GM23338 (cell line): ENCODE measurements around the gene NDRG3.

Experiments used
- CREB1 ChIP-seq: fragments of 250-450 bp; sonication (Bioruptor Pico); IDR thresholded peaks from 2 replicates; pipeline ENCODE4 v1.5.0; 2020; ENCODE audit warnings: low read depth, mild to moderate bottlenecking, moderate library complexity
- CTCF ChIP-seq, 2 experiments: fragments of 200-600 bp in 1 of 2; sonication (generic) in 1 of 2; conservative IDR thresholded peaks; 2 replicates each; pipeline versions ENCODE4 v1.5.1 to v1.6.1; 2016 to 2017; ENCODE audit warnings: antibody characterized with exemption in 2 of 2, low read depth in 2 of 2, mild to moderate bottlenecking in 2 of 2, moderate library complexity in 1 of 2
- EZH2phosphoT487 ChIP-seq: fragments of 200-600 bp; sonication (generic); IDR thresholded peaks from one replicate; pipeline ENCODE4 v1.8.1; 2018; ENCODE audit warnings: antibody characterized with exemption; ENCODE audit not compliant: unreplicated experiment

GRCh38 chr20:36712775-36713174, 33.1 kb downstream of the NDRG3 start:
- TF ChIP-seq CTCF (conservative IDR thresholded peaks at IDR 0.05; ENCODE audit: low read depth in 2 of 2) = no peak
- TF ChIP-seq EZH2phosphoT487 = no peak
- no peak for TF ChIP-seq CREB1 (CRISPR knock-in tag)
